ENCODE measurements around the gene FCRLA. TPM values are rescaled to one million over a fixed set of nuclear protein-coding genes. Genes with fewer than 3 reads are reported as not detected.
A peak's percentile ranks its signal among the peaks of the same experiment; 100 is the strongest.

Gene FCRLA
- total RNA-seq, 1 donor from 2014 or later: 0.32 TPM

GRCh38 chr1:161733526-161733925 is 26.5 kb downstream of the FCRLA start:
- Histone ChIP-seq H3K36me3 (no peaks in the 10 kb centered on the region), H3K4me1 (no peaks in the 10 kb centered on the region), H3K4me3 (no peak overlapping the region), H3K27me3 (no peaks in the 10 kb centered on the region), H3K9me3 (no peaks in the 10 kb centered on the region), H3K27ac (no peak overlapping the region)
- ATAC-seq: no peak
- TF ChIP-seq CTCF (IDR thresholded peaks at IDR 0.05): no peak
- no peak for DNase-seq
- intact Hi-C loops (cut with DNase I): no loop called here

- Histone ChIP-seq H3K27ac (no peak overlapping the region), H3K4me1 (peaks cover 15% of the 10 kb centered on the region), H3K9me3 (no peaks in the 10 kb centered on the region), H3K36me3 (no peaks in the 10 kb centered on the region), H3K27me3 (no peaks in the 10 kb centered on the region), H3K4me3 (no peak overlapping the region)
- ATAC-seq (no peak), DNase-seq (no peak)
- TF ChIP-seq CTCF (IDR thresholded peaks at IDR 0.05): no peak
- intact Hi-C loops (cut with DNase I): no loop called here
Observed at GRCh38 chr1:161735837-161736236, 28.8 kb downstream of the FCRLA start.

GRCh38 chr1:161736335-161736969 is 29.4 kb downstream of the FCRLA start:
- H3K9me3 ChIP-seq: no peaks in the 10 kb centered on the region
- intact Hi-C loops (cut with DNase I): no loop called here
- H3K36me3 ChIP-seq: no peaks in the 10 kb centered on the region
- no peak overlapping the region for H3K27ac ChIP-seq
- ATAC-seq: no peak
- no peak for DNase-seq
- H3K4me3 ChIP-seq: no peak overlapping the region
- peaks cover 21% of the 10 kb centered on the region for H3K4me1 ChIP-seq
- H3K27me3 ChIP-seq: no peaks in the 10 kb centered on the region
- no peak for TF ChIP-seq CTCF (IDR thresholded peaks at IDR 0.05)

GRCh38 chr1:161737625-161738024 is 30.6 kb downstream of the FCRLA start:
- TF ChIP-seq CTCF (IDR thresholded peaks at IDR 0.05): no peak

GRCh38 chr1:161738627-161739287 is 31.7 kb downstream of the FCRLA start:
- intact Hi-C loops (cut with DNase I): no loop called here
- Histone ChIP-seq H3K36me3 (no peaks in the 10 kb centered on the region), H3K27me3 (no peaks in the 10 kb centered on the region), H3K4me1 (peaks cover 21% of the 10 kb centered on the region), H3K4me3 (no peak overlapping the region), H3K27ac (peak overlapping the region; percentile 65), H3K9me3 (no peaks in the 10 kb centered on the region)
- ATAC-seq (peak; percentile 86), DNase-seq (peak; percentile 75)
- peak; percentile 44 for TF ChIP-seq CTCF (IDR thresholded peaks at IDR 0.05)

More at GRCh38 chr1:161737625-161738024, 30.6 kb downstream of the FCRLA start:
- H3K4me3 ChIP-seq: no peak overlapping the region
- H3K36me3 ChIP-seq: no peaks in the 10 kb centered on the region
- no peaks in the 10 kb centered on the region for H3K9me3 ChIP-seq
- ATAC-seq (no peak), DNase-seq (no peak)
- intact Hi-C loops (cut with DNase I): no loop called here
- H3K27me3 ChIP-seq: no peaks in the 10 kb centered on the region
- peaks cover 21% of the 10 kb centered on the region for H3K4me1 ChIP-seq
- no peak overlapping the region for H3K27ac ChIP-seq
